Measurements from ENCODE around the gene FBXW5. TPM values are rescaled to one million over a fixed set of nuclear protein-coding genes. Genes with fewer than 3 reads are reported as not detected.

FBXW5 gene
- total RNA-seq, 2 donors from 2014 or later: 199 to 304 TPM

- DNase-seq (ENCODE audit: low spot score): no peak
- no peaks in the 10 kb centered on the region for H3K27me3 ChIP-seq (replicated peaks; ENCODE audit: insufficient read depth)
- H3K36me3 ChIP-seq: no peaks in the 10 kb centered on the region
- no peak overlapping the region for H3K27ac ChIP-seq
- WGBS: 91% methylated on average over 14 of the region's 14 CpGs
- H3K9me3 ChIP-seq: no peaks in the 10 kb centered on the region
- H3K4me3 ChIP-seq: no peak overlapping the region
- TF ChIP-seq CTCF (IDR thresholded peaks at IDR 0.05) (no peak), POLR2AphosphoS5 (IDR thresholded peaks at IDR 0.05) (no peak), POLR2A (IDR thresholded peaks at IDR 0.05) (no peak)
- intact Hi-C loops (cut with DNase I): no loop called here
- H3K4me1 ChIP-seq (replicated peaks): no peaks in the 10 kb centered on the region
Observed at GRCh38 chr9:136955202-136955942, 10.8 kb upstream of the FBXW5 start.

- Histone ChIP-seq H3K27me3 (replicated peaks; ENCODE audit: insufficient read depth) (no peaks in the 10 kb centered on the region), H3K36me3 (no peaks in the 10 kb centered on the region), H3K27ac (no peak overlapping the region), H3K9me3 (no peaks in the 10 kb centered on the region), H3K4me1 (replicated peaks) (no peaks in the 10 kb centered on the region), H3K4me3 (no peak overlapping the region)
- 91% methylated on average over 25 of the region's 25 CpGs for WGBS
- TF ChIP-seq POLR2AphosphoS5 (IDR thresholded peaks at IDR 0.05) (no peak), CTCF (IDR thresholded peaks at IDR 0.05) (no peak), POLR2A (IDR thresholded peaks at IDR 0.05) (no peak)
- intact Hi-C loops (cut with DNase I): loop anchor here (5.0 kb wide), 1 partner anchor 78 kb away; the partner anchor contains the start of gene FUT7
- no peak for DNase-seq (ENCODE audit: low spot score)
Observed at GRCh38 chr9:136954270-136955083, 9.9 kb upstream of the FBXW5 start.

GRCh38 chr9:136953771-136954269 lies 9.3 kb upstream of the FBXW5 start:
- Histone ChIP-seq H3K4me1 (replicated peaks) (no peaks in the 10 kb centered on the region), H3K4me3 (no peak overlapping the region), H3K9me3 (no peaks in the 10 kb centered on the region), H3K27me3 (replicated peaks; ENCODE audit: insufficient read depth) (no peaks in the 10 kb centered on the region), H3K27ac (no peak overlapping the region), H3K36me3 (no peaks in the 10 kb centered on the region)
- TF ChIP-seq CTCF (IDR thresholded peaks at IDR 0.05): no peak
- 89% methylated on average over 17 of the region's 19 CpGs for WGBS
- DNase-seq (ENCODE audit: low spot score): no peak
- intact Hi-C loops (cut with DNase I): loop anchor here (5.0 kb wide), 1 partner anchor 78 kb away; the partner anchor contains the start of gene FUT7

- Histone ChIP-seq H3K9me3 (no peaks in the 10 kb centered on the region), H3K4me3 (no peak overlapping the region), H3K36me3 (no peaks in the 10 kb centered on the region), H3K27me3 (replicated peaks; ENCODE audit: insufficient read depth) (no peaks in the 10 kb centered on the region), H3K27ac (no peak overlapping the region), H3K4me1 (replicated peaks) (no peaks in the 10 kb centered on the region)
- TF ChIP-seq POLR2AphosphoS5 (IDR thresholded peaks at IDR 0.05) (no peak), CTCF (IDR thresholded peaks at IDR 0.05) (no peak), POLR2A (IDR thresholded peaks at IDR 0.05) (no peak)
- no peak for DNase-seq (ENCODE audit: low spot score)
- intact Hi-C loops (cut with DNase I): loop anchor here (5.0 kb wide), 1 partner anchor 79 kb away; the partner anchor contains the start of gene FUT7
- 90% methylated on average over 36 of the region's 44 CpGs for WGBS
Observed at GRCh38 chr9:136952876-136953770, 8.6 kb upstream of the FBXW5 start.

Data from prostate gland (tissue), 2 donors.